Frontal cortex (tissue), 4 donors: ENCODE results near the gene KCNK16. TPM values are rescaled to one million over a fixed set of nuclear protein-coding genes. Genes with fewer than 3 reads are reported as not detected.
"Not testable (repeated sequence)": the region's sequence is repeated elsewhere in the genome, so short reads cannot be mapped to it uniquely, and the experiment has no call there.

Experiments used
- DNase-seq, 2 donors: peaks; one replicate each; pipeline ENCODE4 v3.0.0; 2012; ENCODE audit warnings: low spot score in 2 of 2
- FAIRE-seq: peaks from 2 replicates; lab custom pipeline; 2012; peaks lifted over from hg19 to GRCh38; lab: Jason Lieb, UNC
- total RNA-seq: library from RNA; depleted of rRNA; stranded (reverse); fragments of >200 nt; gene quantifications from one replicate; pipeline ENCODE4 v1.2.3, GENCODE V29; 2014
- donor health status: control.
- donor health status: control.
- donor health status: control.

The KCNK16 gene
- total RNA-seq, 1 donor from 2014 or later, result not detected

- not testable (repeated sequence) for DNase-seq, FAIRE-seq
These were observed 35.9 kb downstream of the KCNK16 start for GRCh38 chr6:39286596-39286995.

GRCh38 chr6:39282774-39283173 lies 39.7 kb downstream of the KCNK16 start:
- FAIRE-seq, result no peak
- DNase-seq, result no peak

DNA sequence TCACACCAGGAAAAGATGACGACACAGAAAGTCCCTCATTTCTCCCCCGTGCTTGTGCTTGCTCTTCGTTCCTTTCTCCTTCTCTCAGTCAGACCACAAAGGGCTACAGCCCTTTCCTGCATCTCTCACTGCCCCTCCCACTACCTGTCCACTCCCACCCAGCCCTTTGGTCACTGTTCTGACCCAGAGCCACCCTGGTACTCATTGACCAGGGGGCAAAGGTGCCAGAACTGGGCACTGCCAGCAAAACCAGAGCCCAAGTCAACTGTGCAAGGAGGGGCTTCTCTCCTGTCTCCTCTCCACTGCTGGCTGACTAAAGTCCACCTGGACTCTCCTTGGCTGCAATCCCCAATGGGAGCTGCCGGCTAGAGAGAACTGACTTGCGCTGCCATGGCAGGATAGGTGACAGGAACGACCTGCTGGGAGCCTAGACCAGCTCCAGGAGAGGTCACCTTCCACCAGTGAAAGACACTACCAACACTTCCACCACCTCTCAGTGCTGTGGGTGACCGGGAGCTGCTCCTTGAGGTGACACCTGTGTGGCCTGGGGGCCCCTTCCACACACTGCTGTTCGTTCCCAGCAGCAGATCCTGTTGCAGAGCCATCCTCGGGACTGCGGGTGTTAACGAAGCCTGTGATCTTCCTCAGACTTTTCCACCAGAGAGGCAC lies 41.1 kb downstream of the KCNK16 start:
- FAIRE-seq (no peak), DNase-seq (no peak)

DNA sequence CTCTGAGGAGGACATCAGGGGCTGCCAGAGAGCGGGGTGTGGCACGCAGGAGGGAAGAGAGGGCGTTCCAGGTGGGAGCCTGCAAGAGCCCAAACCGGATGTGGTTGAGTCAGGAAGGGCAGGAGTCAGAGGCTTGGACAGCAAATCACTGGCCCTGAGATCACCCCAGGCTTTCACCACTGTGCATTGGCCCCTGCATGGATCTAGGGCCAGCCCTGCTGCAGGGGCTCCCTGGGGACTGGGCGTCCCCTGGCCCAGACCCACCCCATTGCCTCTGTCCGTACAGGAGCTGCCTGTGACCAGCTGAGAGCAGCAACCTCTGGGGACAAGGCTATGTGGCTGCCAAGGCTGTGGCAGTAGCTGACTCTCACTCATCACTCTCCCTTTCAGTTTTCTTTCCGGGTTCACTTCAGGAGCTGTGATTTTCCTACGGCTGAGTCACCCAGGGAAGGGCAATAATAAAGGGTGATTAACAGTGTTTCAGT lies 42.2 kb downstream of the KCNK16 start:
- DNase-seq, result no peak
- no peak for FAIRE-seq

DNA sequence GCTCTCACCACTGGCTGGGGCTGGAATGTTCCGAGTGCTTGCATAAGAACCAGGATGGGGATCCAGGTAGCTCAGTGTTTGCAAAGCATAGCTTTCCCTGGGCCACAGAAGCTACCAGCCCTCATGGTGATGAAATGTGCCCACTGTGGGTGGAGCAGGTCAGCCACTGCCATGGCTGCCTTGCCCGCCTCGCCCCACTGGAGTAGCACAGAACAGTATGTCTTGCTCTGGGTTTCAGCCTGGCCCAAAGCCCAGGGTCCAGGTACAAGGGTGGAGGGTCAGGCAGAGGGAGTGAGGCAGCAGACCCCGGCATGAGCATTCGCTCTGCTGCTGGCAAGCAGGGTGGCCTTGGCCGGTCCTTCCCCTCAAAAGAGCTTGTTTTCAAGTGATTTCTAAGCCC lies 43.0 kb downstream of the KCNK16 start:
- DNase-seq (no peak), FAIRE-seq (no peak)

- DNase-seq (no peak), FAIRE-seq (no peak)
These were observed 46.0 kb downstream of the KCNK16 start for GRCh38 chr6:39276379-39276995.

DNA sequence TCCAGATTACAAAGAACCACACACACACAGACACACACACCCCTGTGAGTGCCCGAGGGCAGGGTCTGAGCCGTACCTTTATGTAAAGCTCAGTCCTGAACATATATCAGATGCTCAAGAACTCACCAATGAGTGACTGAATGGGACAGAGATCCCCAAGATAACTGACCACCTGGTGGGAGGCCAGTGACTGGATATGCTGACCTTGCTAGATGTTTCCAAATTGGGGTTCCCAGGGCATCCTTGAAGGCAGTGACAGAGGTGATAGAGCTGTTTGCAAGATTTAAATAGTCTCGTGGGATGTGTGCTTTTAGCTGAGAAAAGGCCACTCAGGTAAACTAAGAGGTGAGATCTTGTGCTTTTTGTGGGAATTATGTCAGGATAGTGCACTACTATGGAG lies 47.6 kb downstream of the KCNK16 start:
- DNase-seq (no peak), FAIRE-seq (no peak)

- DNase-seq (no peak), FAIRE-seq (no peak)
These were observed 48.0 kb downstream of the KCNK16 start for GRCh38 chr6:39274471-39274870.

DNA sequence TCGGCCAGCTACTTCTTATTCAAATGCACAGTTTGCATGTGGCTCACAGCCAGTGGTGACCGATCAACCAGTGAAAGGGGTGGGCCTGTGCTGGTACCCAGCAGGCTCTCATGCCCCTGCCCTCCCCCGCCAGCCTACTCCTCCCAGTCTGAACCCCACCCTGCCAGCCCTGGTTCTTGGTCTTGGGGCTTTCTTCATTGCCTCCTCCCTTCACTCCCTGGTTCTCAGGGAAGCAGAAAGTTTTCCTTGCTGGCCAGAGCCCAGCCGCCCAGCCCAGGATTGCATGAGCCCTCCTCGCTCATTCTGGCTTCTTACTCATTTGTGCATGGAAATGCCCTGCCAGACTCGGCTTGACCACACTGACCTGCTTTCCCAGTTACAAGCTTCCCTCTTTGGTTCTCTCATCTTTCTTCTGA lies 49.1 kb downstream of the KCNK16 start:
- FAIRE-seq (no peak), DNase-seq (no peak)

GRCh38 chr6:39269961-39270360 lies 52.5 kb downstream of the KCNK16 start:
- no peak for FAIRE-seq
- DNase-seq, result no peak

DNA sequence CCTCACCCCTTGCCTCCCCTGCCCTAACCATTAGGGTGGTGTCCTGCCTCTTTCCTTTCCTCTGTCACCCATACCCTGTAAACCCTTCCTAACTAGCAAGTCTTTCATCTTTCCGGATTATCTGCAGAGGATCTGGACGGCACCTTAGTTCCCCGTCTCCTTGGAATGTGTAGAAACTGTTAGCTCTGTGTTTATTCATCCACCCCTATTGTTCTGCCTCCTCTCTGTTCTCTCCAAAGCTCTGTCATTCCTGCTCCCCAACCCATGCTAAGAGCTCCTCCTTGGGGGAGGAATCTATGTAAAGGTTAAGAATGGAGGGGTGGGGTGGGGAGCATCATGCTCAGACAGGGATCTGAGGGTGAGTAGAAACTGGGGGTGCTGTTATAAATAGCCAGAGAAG lies 53.8 kb downstream of the KCNK16 start:
- no peak for DNase-seq
- FAIRE-seq, result no peak

GRCh38 chr6:39268171-39268570 lies 54.3 kb downstream of the KCNK16 start:
- DNase-seq (no peak), FAIRE-seq (no peak)

DNA sequence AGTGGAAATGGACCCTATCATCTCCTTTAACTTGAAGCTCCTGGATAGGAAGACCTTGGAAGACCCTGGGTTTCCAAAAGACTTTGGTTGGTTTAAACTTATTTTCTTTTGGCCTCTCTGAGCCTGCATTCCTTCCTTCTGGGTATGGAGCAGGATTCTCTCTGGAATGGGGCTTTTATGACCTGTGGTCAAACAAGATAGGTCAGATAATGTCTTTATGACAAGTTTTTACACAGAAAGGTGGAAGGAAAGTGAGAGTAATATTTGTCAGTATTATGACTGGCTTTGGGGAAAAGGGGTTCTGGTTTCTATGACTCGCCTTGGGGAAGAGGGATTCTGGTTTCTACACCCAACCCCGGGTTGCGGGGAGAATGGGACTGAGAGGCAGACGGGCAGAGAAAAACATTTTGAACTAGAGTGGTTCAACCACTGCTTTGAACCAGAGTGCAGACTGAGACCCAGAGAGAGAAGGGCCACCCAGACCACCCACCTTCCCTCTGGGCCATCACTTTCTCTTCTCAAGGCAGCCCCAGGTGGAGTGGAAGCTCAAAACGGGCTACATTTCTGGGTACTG lies 55.6 kb downstream of the KCNK16 start:
- DNase-seq, result no peak
- FAIRE-seq, result no peak

DNA sequence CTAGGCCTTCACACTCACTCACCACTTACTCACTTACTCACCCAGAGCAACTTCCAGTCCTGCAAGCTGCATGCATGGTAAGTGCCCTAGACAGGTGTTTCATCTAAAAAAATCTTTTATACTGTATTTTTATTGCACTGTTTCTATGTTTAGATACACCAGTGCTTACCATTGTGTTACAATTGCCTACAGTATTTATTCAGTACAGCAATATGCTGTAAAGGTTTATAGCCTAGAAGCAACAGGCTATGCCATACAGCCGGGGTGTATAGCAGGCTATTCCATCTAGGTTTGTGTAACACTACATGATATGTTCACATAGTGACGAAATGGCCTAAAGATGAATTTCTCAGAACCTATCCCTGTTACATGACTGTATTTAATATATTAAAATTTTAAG lies 56.1 kb downstream of the KCNK16 start:
- no peak for FAIRE-seq
- no peak for DNase-seq

Other genes with a start within 250 kb of the KCNK16 start
- 22.0 TPM for gene SAYSD1, start 207.5 kb downstream of the KCNK16 start, total RNA-seq
- gene KCNK5, start 93.2 kb downstream of the KCNK16 start, total RNA-seq, result under 0.01 TPM
- gene KCNK17, start 8.3 kb downstream of the KCNK16 start, total RNA-seq, result 0.41 TPM